Panc1 (cell line): Measurements from ENCODE around the gene PQBP1. TPM values are rescaled to one million over a fixed set of nuclear protein-coding genes. Genes with fewer than 3 reads are reported as not detected.
A peak's percentile ranks its signal among the peaks of the same experiment; 100 is the strongest.

ENCODE experiments used
- ATAC-seq: fragments of 200-7000 bp; cut with Tn5 transposase; 2 replicates; pipeline ENCODE4 v1.9.1; 2020; ENCODE audit warnings: mild to moderate bottlenecking, moderate library complexity
- BruUV-seq: library from RNA; stranded (reverse); fragments of 400-500 nt; replicated peaks from 2 replicates; lab custom pipeline; 2021; lab: Mats Ljungman, UMichigan
- CTCF ChIA-PET: fragments of 300-600 bp; sonication (Branson Sonifier 250); formaldehyde crosslinking; loops from one replicate; lab custom pipeline; 2022; ENCODE audit warnings: antibody characterized with exemption; lab: Charles Lee
- POLR2A ChIA-PET: fragments of 300-600 bp; sonication (Branson Sonifier 250); formaldehyde crosslinking; loops from one replicate; lab custom pipeline; 2022; ENCODE audit warnings: antibody characterized with exemption; lab: Charles Lee
- DNase-seq: peaks from one replicate; pipeline ENCODE4 v3.0.0-alpha.2; 2010; ENCODE audit warnings: low read depth, low spot score
- H3K27ac ChIP-seq: 2 replicates; pipeline ENCODE4 v1.5.1; 2011; ENCODE audit warnings: mild to moderate bottlenecking, low read length, inconsistent platforms
- H3K27me3 ChIP-seq: fragments of 200-500 bp; sonication (Bioruptor generic); 2 replicates; pipeline ENCODE4 v1.6.0; 2014; ENCODE audit warnings: low read length, inconsistent platforms; ENCODE audit not compliant: control insufficient read depth, insufficient read depth
- H3K36me3 ChIP-seq: fragments of 200-500 bp; sonication (Bioruptor generic); 2 replicates; pipeline ENCODE4 v1.5.1; 2014; ENCODE audit warnings: inconsistent platforms, mild to moderate bottlenecking, low read length, moderate library complexity; ENCODE audit not compliant: control insufficient read depth, insufficient read depth
- H3K4me1 ChIP-seq: 2 replicates; pipeline ENCODE4 v1.5.1; 2011; ENCODE audit warnings: inconsistent platforms, mild to moderate bottlenecking, low read length, moderate library complexity; ENCODE audit not compliant: control insufficient read depth, insufficient read depth
- H3K4me3 ChIP-seq, 2 experiments: 2 replicates each; pipeline ENCODE4 v1.5.1; 2011 to 2012; ENCODE audit warnings: low read depth in 2 of 2, low read length in 2 of 2, mild to moderate bottlenecking in 2 of 2, inconsistent platforms in 1 of 2, moderate library complexity in 1 of 2
- H3K9me3 ChIP-seq: fragments of 200-500 bp; sonication (Bioruptor generic); 2 replicates; pipeline ENCODE4 v1.5.1; 2014; ENCODE audit warnings: low read depth, mild to moderate bottlenecking, inconsistent platforms, low read length, moderate library complexity; ENCODE audit not compliant: control insufficient read depth, insufficient read depth
- POLR2AphosphoS5 ChIP-seq: IDR thresholded peaks from 2 replicates; pipeline ENCODE4 v1.6.1; 2012; ENCODE audit warnings: mild to moderate bottlenecking, low read depth, low read length, moderate library complexity
- SIN3A ChIP-seq: IDR thresholded peaks from 2 replicates; pipeline ENCODE4 v1.6.1; 2012; ENCODE audit warnings: low read depth, mild to moderate bottlenecking, low read length, moderate library complexity, borderline replicate concordance; ENCODE audit not compliant: insufficient read depth
- TCF7L2 ChIP-seq: IDR thresholded peaks from 2 replicates; pipeline ENCODE4 v1.6.1; 2011; ENCODE audit warnings: mild to moderate bottlenecking, low read depth, low read length, inconsistent platforms
- in situ Hi-C: cut with HindIII; loops from 2 replicates; pipeline ENCODE4 v1.10.0; 2016; ENCODE audit warnings: low sequenced_read_pairs, low pct_unique_long_range_greater_than_20kb
- intact Hi-C: fragments of 100-400 bp; cut with micrococcal nuclease; formaldehyde crosslinking; loops from one replicate; pipeline ENCODE4 v1.10.0; 2022; ENCODE audit not compliant: unreplicated experiment
- total RNA-seq: library from RNA; stranded (reverse); gene quantifications from one replicate; pipeline ENCODE4 v1.2.1, GENCODE V29; 2021; ENCODE audit not compliant: unreplicated experiment
- TF ChIP-seq, protein P1 (sequence below): fragments of 450-650 bp; IDR thresholded peaks from 2 replicates; pipeline ENCODE4 v1.5.1; 2017; ENCODE audit warnings: mild to moderate bottlenecking
- TF ChIP-seq, protein P2 (sequence below), 2 experiments: IDR thresholded peaks; 2 replicates each; pipeline ENCODE4 v1.6.1; 2011 to 2012; ENCODE audit warnings: low read depth in 2 of 2, control low read depth in 1 of 2, low read length in 1 of 2, mild to moderate bottlenecking in 1 of 2, moderate library complexity in 1 of 2; ENCODE audit not compliant: insufficient read depth in 1 of 2

Gene PQBP1
- total RNA-seq, 1 experiment from 2014 or later = 136 TPM

DNA sequence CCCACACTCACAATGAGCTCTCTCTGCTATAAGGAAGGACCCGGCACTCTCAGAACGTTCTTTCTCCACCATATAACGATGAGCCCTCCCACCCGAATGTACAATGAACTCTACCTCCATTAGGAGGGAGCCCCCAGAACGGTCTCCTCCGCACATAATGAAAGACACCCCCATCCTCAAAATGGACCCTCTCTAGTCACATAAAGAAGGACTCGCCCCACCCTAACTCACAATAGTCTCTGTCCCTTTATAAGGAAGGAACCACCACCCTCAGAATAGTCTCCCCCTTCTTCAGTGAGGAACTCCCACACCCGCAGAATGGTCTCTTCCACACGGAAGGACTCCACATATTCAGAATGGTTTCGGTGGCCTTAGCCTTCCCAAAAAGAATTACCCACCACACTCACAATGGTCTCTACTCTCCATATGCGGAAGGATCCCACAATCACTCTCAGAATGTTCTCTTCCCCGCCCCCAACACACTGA, 13.2 kb downstream of the PQBP1 start:
- in situ Hi-C loops = no loop called here
- H3K27me3 ChIP-seq = no peaks in the 10 kb centered on the region
- H3K36me3 ChIP-seq = peaks cover 11% of the 10 kb centered on the region
- no peak for DNase-seq
- POLR2A ChIA-PET = interaction anchor here (0.5 to 1.4 kb wide), 4 partner anchors 13 to 122 kb away, joined by 3 to 6 read pairs (median 3); partner anchors contain the start of genes PQBP1 and TIMM17B
- intact Hi-C loops = no loop called here
- CTCF ChIA-PET = no interaction called here
- H3K9me3 ChIP-seq = no peaks in the 10 kb centered on the region
- TF ChIP-seq TCF7L2 (no peak), POLR2AphosphoS5 (no peak)
- TF ChIP-seq, protein P1, sequence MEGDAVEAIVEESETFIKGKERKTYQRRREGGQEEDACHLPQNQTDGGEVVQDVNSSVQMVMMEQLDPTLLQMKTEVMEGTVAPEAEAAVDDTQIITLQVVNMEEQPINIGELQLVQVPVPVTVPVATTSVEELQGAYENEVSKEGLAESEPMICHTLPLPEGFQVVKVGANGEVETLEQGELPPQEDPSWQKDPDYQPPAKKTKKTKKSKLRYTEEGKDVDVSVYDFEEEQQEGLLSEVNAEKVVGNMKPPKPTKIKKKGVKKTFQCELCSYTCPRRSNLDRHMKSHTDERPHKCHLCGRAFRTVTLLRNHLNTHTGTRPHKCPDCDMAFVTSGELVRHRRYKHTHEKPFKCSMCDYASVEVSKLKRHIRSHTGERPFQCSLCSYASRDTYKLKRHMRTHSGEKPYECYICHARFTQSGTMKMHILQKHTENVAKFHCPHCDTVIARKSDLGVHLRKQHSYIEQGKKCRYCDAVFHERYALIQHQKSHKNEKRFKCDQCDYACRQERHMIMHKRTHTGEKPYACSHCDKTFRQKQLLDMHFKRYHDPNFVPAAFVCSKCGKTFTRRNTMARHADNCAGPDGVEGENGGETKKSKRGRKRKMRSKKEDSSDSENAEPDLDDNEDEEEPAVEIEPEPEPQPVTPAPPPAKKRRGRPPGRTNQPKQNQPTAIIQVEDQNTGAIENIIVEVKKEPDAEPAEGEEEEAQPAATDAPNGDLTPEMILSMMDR = no peak
- TF ChIP-seq, protein P2, sequence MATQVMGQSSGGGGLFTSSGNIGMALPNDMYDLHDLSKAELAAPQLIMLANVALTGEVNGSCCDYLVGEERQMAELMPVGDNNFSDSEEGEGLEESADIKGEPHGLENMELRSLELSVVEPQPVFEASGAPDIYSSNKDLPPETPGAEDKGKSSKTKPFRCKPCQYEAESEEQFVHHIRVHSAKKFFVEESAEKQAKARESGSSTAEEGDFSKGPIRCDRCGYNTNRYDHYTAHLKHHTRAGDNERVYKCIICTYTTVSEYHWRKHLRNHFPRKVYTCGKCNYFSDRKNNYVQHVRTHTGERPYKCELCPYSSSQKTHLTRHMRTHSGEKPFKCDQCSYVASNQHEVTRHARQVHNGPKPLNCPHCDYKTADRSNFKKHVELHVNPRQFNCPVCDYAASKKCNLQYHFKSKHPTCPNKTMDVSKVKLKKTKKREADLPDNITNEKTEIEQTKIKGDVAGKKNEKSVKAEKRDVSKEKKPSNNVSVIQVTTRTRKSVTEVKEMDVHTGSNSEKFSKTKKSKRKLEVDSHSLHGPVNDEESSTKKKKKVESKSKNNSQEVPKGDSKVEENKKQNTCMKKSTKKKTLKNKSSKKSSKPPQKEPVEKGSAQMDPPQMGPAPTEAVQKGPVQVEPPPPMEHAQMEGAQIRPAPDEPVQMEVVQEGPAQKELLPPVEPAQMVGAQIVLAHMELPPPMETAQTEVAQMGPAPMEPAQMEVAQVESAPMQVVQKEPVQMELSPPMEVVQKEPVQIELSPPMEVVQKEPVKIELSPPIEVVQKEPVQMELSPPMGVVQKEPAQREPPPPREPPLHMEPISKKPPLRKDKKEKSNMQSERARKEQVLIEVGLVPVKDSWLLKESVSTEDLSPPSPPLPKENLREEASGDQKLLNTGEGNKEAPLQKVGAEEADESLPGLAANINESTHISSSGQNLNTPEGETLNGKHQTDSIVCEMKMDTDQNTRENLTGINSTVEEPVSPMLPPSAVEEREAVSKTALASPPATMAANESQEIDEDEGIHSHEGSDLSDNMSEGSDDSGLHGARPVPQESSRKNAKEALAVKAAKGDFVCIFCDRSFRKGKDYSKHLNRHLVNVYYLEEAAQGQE (IDR thresholded peaks at IDR 0.05; ENCODE audit: insufficient read depth in 1 of 2, low read depth in 2 of 2, low read length in 1 of 2) = no peak
- BruUV-seq = no TSS peak
- H3K4me1 ChIP-seq = peaks cover 11% of the 10 kb centered on the region
- peak overlapping the region; percentile 71 to 99 for H3K4me3 ChIP-seq
- H3K27ac ChIP-seq = peak overlapping the region; percentile 92
- ATAC-seq = no peak

DNA sequence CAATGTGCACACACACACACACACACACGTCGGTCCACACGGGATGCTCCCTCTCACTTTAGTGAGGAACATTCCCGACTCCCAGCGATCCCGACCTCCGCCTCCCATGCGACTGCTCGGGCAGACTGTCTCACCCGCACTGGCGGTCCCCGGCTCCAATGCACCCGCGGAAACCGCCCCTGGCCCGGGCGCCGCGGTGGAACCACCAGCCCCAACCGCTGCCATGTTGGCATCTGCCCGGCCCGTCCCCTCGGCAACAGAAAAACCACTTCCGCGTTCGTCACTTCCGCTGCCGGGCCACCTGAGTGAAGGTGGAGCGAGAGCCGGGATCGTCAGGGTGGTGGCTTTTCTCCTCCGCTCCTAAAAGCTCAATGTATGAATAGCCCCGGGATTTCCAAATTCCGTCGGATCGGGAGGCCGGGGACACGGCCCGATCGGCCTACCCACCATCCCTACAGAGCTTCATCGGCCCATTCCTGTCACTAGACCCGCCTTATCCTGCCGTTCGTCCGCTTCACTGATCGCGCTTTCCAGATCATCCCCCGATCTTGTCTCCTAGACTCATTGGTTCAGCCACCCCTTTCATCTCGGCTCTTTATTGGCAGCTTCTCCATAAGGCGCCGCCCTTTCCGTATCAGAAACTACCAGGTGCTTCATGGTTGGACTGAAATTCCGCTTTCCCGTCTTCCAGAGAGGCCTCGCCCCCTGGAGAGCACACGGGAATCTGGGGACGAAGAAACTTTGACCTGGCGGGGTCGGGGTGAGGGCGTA, 13.9 kb downstream of the PQBP1 start, which contains the start of gene SLC35A2:
Gene SLC35A2, minus strand, starts transcription at position 235 of the 771 bp plus-strand sequence. Its CDS starts 10 bp downstream, at position 225.
- peaks cover 13% of the 10 kb centered on the region for H3K36me3 ChIP-seq
- TF ChIP-seq POLR2AphosphoS5 (peak; percentile 85), TCF7L2 (peak; percentile 81), SIN3A (peak; percentile 95)
- TF ChIP-seq, protein P2 (IDR thresholded peaks at IDR 0.05; ENCODE audit: insufficient read depth in 1 of 2, low read depth in 2 of 2, low read length in 1 of 2) = no peak
- TF ChIP-seq, protein P1 = no peak
- no peaks in the 10 kb centered on the region for H3K27me3 ChIP-seq
- no peaks in the 10 kb centered on the region for H3K9me3 ChIP-seq
- H3K27ac ChIP-seq = peak within 1 kb of the TSS; percentile 92
- in situ Hi-C loops = no loop called here
- ChIA-PET POLR2A (interaction anchor here (0.5 to 1.4 kb wide), 4 partner anchors 14 to 122 kb away, joined by 3 to 6 read pairs (median 3); partner anchors contain the start of genes PQBP1 and TIMM17B), CTCF (no interaction called here)
- intact Hi-C loops = no loop called here
- H3K4me3 ChIP-seq = peak within 1 kb of the TSS; percentile 71 to 99
- DNase-seq = no peak
- ATAC-seq = peak; percentile 94
- peaks cover 11% of the 10 kb centered on the region for H3K4me1 ChIP-seq
- BruUV-seq = no TSS peak
